ENCODE results near the gene WDR77. TPM values are rescaled to one million over a fixed set of nuclear protein-coding genes. Genes with fewer than 3 reads are reported as not detected.

Gene WDR77
- total RNA-seq, 2 donors from 2014 or later: 27.5 to 65.2 TPM

DNA sequence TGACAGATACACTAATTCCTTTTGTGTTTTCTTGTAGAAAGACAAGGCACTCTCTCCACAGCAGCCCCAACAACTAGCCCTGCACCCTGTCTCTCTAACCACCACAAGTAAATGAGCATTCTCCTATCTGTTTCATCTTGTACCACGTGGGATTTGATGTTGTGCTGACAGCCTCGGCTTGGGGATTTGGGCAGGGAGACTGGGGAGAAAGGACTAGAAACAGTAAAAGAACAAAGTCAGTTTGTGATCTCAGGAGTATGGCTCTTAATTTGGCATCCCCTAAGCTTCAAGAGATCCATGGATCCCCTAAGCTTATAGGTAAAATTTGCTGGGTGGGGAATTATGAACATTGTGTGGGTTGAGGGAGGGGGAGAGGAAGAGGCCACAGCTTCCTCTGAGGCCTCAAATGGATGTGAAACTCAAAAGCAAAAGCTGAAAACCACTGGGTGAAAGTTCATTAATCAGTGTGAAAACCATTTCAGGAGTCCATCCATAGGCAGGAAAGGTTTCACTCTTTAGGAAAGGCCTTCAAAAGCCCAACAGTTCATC is 27.8 kb upstream of the WDR77 start:
- Mint-ChIP-seq H3K36me3 (ENCODE audit: low read depth) (peaks cover 22% of the 10 kb centered on the region), H3K4me3 (no peak overlapping the region), H3K4me1 (peaks cover 37% of the 10 kb centered on the region), H3K27me3 (no peaks in the 10 kb centered on the region), H3K27ac (peak overlapping the region; percentile 8), H3K9me3 (peaks cover 5% of the 10 kb centered on the region)
- ATAC-seq (replicated peaks): peak; percentile 64

DNA sequence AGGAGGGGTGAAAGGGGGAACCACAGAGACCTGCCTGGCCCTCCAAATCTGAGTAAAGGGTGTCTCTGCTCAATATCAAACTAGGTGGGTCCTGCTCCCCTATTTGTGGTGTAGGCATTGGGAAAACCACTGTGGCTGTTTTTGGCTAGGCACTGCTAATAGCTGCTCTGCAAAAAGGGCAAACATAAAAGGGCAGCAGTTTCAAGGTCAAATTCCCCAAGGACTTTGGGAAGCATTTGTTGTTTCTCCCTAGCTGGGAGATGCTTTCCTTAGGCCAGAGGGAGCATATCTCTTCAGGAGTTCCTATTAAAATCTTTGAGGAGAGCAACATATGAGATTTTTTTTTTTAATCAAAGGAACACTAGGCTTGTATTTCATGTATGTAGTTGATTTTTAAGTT is 27.2 kb upstream of the WDR77 start:
- Mint-ChIP-seq H3K27me3 (no peaks in the 10 kb centered on the region), H3K27ac (peak overlapping the region; percentile 16), H3K4me1 (peaks cover 37% of the 10 kb centered on the region), H3K9me3 (peaks cover 5% of the 10 kb centered on the region), H3K4me3 (no peak overlapping the region), H3K36me3 (ENCODE audit: low read depth) (peaks cover 22% of the 10 kb centered on the region)
- no peak for ATAC-seq (replicated peaks)

DNA sequence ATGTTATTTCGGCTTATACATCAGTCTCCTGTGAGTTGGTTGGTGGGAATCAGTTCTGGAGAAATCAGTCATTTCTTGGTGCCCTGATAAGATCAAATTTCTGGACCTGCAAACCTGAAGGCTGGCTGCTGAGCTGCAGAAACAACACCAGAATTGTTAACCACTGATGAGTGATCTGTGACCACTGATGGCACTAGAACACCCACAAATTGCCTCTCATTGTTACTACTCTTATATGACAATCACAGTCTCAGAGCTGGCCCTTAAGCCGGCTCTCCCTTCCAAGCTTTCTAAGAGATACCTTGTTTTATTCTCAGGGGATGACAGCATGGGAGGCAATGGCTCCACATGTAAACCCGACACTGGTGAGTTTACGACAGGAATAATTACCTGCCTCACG is 26.6 kb upstream of the WDR77 start:
- peak overlapping the region; percentile 16 for H3K27ac Mint-ChIP-seq
- H3K36me3 Mint-ChIP-seq (ENCODE audit: low read depth): peaks cover 22% of the 10 kb centered on the region
- no peaks in the 10 kb centered on the region for H3K27me3 Mint-ChIP-seq
- ATAC-seq (replicated peaks): peak; percentile 81
- H3K9me3 Mint-ChIP-seq: peaks cover 5% of the 10 kb centered on the region
- no peak overlapping the region for H3K4me3 Mint-ChIP-seq
- H3K4me1 Mint-ChIP-seq: peaks cover 37% of the 10 kb centered on the region

DNA sequence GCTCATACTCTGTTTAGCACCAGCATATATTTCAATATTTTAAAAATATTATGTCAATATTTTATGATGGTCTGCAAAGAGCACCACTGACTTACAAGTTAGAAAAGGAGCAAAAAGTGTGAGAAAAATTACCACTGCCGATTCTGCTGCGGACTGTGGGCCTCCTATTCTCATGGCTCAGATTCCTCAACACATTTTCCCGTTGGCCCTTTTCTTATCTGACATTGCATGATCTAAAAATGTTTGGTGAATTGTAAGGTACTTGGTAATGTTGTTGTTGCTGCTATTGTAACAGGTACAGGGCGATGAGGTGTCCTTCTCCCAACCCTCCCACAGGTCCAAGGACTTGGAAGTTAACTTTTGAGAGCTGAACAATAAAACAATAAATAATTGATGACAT is 25.5 kb upstream of the WDR77 start:
- ATAC-seq (replicated peaks): no peak
- peaks cover 22% of the 10 kb centered on the region for H3K36me3 Mint-ChIP-seq (ENCODE audit: low read depth)
- no peak overlapping the region for H3K27ac Mint-ChIP-seq
- H3K9me3 Mint-ChIP-seq: peaks cover 5% of the 10 kb centered on the region
- no peaks in the 10 kb centered on the region for H3K27me3 Mint-ChIP-seq
- H3K4me1 Mint-ChIP-seq: peaks cover 37% of the 10 kb centered on the region
- H3K4me3 Mint-ChIP-seq: no peak overlapping the region

DNA sequence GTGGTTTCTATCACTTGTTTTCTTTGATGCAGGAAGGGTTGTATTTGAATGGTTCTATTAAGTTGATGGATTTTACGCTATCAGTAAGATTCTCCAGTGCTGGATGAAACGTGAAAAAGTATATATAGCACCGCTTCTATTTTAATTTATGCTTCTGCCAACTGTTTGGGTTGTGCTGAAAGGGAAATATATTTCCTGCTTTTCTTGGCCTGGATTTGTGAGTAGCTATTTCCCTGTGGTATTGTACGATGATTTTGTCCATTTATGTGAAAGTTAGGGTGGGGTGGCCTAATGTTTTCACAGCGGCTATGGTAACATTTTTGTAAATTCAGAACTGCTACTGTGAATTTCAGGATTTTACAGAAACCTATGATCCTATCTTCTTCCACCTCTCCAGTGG is 25.1 kb upstream of the WDR77 start:
- no peak overlapping the region for H3K4me3 Mint-ChIP-seq
- H3K4me1 Mint-ChIP-seq: peaks cover 37% of the 10 kb centered on the region

DNA sequence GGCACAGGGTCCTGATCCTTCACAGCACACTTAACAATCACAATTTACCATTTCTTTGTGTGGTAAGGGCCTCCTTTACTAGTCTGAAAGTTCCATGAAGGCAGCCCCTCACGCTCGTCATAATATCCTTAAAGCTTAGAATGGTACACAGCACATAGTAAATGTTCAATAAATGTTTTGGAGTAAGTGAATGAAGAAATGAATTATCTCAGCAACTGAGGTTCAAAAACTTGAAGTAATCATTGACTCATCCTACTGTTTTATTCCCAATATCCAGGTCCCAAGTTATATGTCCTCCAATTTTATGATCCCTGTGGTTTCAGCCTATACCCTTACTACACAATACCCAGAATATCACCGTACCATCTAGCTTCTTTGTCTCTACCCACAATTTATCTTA is 22.5 kb upstream of the WDR77 start:
- Mint-ChIP-seq H3K4me3 (no peak overlapping the region), H3K27ac (no peak overlapping the region), H3K36me3 (ENCODE audit: low read depth) (peaks cover 7% of the 10 kb centered on the region), H3K9me3 (no peaks in the 10 kb centered on the region), H3K4me1 (peaks cover 17% of the 10 kb centered on the region), H3K27me3 (no peaks in the 10 kb centered on the region)
- no peak for ATAC-seq (replicated peaks)

More for the DNA sequence above, 25.1 kb upstream of the WDR77 start:
- H3K27me3 Mint-ChIP-seq: no peaks in the 10 kb centered on the region
- peak overlapping the region; percentile 83 for H3K27ac Mint-ChIP-seq
- peaks cover 5% of the 10 kb centered on the region for H3K9me3 Mint-ChIP-seq
- no peak for ATAC-seq (replicated peaks)
- H3K36me3 Mint-ChIP-seq (ENCODE audit: low read depth): peaks cover 22% of the 10 kb centered on the region

DNA sequence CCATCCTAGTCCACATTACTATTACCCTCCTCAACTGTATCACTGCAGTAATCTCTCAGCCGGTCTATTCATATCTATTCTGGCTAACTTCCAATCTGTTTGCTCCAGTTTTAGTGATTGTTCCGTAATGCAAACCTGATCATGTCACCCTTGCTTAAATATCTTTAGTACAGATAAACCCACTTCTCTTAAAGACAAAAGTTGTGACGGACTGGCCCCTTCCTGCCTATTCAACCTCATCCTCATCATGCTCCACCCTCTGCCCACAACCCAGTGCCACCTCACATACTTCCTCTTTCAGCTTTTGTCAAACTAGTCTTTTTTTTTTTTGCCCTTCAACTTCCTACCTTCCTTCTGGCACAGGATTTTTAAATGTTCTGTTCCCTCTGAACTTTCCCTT is 22.0 kb upstream of the WDR77 start:
- Mint-ChIP-seq H3K36me3 (ENCODE audit: low read depth) (peaks cover 7% of the 10 kb centered on the region), H3K27ac (no peak overlapping the region), H3K4me3 (no peak overlapping the region), H3K27me3 (no peaks in the 10 kb centered on the region), H3K4me1 (peaks cover 15% of the 10 kb centered on the region), H3K9me3 (no peaks in the 10 kb centered on the region)
- peak; percentile 78 for ATAC-seq (replicated peaks)

DNA sequence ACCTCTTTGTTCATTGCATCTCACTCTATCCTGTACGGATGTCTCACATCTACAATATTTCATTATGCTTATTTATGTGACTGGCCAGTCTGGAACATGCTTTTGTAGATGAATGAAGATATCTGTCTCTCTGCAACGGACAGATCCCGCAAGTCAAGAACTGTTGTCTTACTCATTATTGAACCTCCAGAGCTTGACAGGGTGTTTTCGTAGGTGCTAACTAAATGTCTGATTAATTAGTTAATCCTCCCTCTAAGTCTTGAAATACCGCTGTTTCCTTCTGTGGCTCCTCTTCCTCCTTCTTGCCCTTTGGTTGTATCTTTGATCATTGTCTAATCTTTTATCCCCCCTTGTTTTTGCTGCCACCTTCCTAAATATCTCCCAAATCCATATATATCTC is 21.5 kb upstream of the WDR77 start:
- no peak overlapping the region for H3K27ac Mint-ChIP-seq

DNA sequence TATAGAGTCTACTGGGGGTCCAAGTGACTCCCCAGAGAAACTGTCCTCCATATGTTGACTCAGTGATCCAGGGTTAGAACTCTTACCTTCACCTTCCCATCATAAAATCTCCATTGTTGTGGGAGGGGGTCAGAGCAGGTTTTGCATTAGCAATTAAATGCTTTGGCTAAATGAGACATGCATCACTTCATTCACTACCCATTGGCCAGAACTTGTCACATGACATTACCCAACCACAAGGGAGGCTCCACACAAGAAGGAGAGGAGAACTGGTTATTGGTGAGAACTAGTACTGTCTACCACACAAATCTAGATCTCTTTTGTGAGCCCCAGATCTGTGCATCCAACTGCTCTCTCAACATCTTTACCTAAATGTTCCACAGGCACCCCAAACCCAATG is 20.5 kb upstream of the WDR77 start:
- Mint-ChIP-seq H3K4me3 (no peak overlapping the region), H3K36me3 (ENCODE audit: low read depth) (peaks cover 12% of the 10 kb centered on the region), H3K27ac (no peak overlapping the region), H3K9me3 (no peaks in the 10 kb centered on the region), H3K27me3 (no peaks in the 10 kb centered on the region), H3K4me1 (peaks cover 6% of the 10 kb centered on the region)
- no peak for ATAC-seq (replicated peaks)

More for the DNA sequence above, 21.5 kb upstream of the WDR77 start:
- no peak overlapping the region for H3K4me3 Mint-ChIP-seq
- H3K9me3 Mint-ChIP-seq: no peaks in the 10 kb centered on the region
- H3K36me3 Mint-ChIP-seq (ENCODE audit: low read depth): peaks cover 7% of the 10 kb centered on the region
- H3K27me3 Mint-ChIP-seq: no peaks in the 10 kb centered on the region
- H3K4me1 Mint-ChIP-seq: peaks cover 11% of the 10 kb centered on the region
- peak; percentile 7 for ATAC-seq (replicated peaks)

DNA sequence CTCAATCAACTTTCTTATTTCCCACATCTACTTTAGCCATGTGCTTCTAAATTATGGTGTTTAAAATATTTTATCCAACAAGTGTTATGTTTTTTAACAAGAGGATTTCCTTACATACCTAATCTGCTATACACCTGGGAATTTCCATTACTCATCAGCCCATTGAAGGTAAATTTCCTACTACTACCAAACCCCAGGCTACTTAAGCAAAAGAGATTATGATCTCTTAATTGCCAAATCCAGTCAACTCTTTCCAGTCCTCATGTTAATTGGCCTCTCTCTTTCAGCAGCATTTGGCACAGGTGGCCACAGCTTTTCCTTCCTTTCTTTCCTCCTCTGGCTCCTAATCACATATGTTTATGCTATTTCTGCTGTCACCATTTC is 19.7 kb upstream of the WDR77 start:
- peaks cover 18% of the 10 kb centered on the region for H3K36me3 Mint-ChIP-seq (ENCODE audit: low read depth)
- no peak overlapping the region for H3K27ac Mint-ChIP-seq
- no peak for ATAC-seq (replicated peaks)
- H3K27me3 Mint-ChIP-seq: no peaks in the 10 kb centered on the region
- H3K4me1 Mint-ChIP-seq: peaks cover 6% of the 10 kb centered on the region
- H3K9me3 Mint-ChIP-seq: no peaks in the 10 kb centered on the region
- no peak overlapping the region for H3K4me3 Mint-ChIP-seq

DNA sequence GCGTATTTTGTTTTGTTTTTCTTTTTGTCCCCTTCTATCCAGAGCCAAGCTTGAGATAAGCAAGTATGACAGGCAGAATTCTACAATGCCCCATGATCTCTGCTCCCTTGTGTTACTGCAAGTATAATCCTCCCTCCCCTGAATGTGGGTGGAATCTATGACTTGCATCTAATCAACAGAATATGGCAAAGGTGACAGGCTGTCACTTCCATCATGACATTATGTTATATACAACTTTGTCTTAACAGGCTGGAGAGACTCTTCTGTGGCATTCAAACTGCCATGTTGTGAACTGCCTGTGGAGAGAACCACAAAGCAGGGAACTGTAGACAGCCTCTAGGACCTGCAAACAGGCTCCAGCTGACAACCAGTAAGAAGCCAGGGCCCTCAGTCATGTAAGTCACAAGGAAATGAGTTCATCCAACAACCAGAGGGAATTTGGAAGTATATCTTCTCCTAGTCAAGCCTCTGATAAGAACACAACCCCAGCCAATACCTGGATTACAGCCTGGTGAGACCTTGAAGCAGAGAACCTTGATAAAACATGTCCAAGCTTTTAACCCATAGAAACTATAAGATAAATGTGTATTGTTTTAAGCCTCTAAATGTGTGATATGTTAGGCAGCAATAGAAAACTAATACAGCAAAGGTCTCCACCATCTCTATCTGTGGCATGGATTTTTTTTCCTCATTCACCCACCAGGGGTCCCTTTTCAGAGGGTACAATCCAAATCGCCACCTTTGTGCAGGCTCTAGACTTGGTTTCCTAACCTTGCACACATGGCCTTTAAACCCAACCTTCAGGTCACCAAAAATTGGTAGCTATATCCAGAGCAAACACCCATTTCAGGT is 19.0 kb upstream of the WDR77 start:
- H3K4me1 Mint-ChIP-seq: peaks cover 12% of the 10 kb centered on the region
- no peaks in the 10 kb centered on the region for H3K9me3 Mint-ChIP-seq
- ATAC-seq (replicated peaks): no peak
- H3K27ac Mint-ChIP-seq: no peak overlapping the region
- H3K4me3 Mint-ChIP-seq: no peak overlapping the region
- H3K36me3 Mint-ChIP-seq (ENCODE audit: low read depth): peaks cover 24% of the 10 kb centered on the region
- H3K27me3 Mint-ChIP-seq: no peaks in the 10 kb centered on the region

DNA sequence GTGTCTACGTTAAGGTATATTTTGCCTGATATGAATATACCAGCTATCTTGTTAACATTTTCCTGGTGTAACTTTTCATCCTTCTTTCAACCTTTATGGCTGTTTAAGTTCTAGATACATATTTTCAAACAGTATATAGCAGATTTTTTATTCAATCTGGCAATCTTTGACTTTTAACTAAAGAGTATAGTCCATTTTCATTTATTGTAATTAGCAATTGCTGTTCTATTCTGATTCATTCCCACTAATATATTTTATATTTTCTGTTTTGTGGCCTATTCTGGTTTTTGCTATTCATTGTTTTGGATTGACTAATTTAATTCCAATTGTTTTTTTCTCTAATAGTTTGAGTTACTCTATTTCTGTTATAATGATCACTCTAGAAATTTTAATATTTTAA is 17.4 kb upstream of the WDR77 start:
- H3K36me3 Mint-ChIP-seq (ENCODE audit: low read depth): peaks cover 34% of the 10 kb centered on the region
- H3K27me3 Mint-ChIP-seq: no peaks in the 10 kb centered on the region
- ATAC-seq (replicated peaks): no peak
- H3K27ac Mint-ChIP-seq: no peak overlapping the region
- H3K4me3 Mint-ChIP-seq: no peak overlapping the region
- H3K9me3 Mint-ChIP-seq: no peaks in the 10 kb centered on the region
- peaks cover 10% of the 10 kb centered on the region for H3K4me1 Mint-ChIP-seq

DNA sequence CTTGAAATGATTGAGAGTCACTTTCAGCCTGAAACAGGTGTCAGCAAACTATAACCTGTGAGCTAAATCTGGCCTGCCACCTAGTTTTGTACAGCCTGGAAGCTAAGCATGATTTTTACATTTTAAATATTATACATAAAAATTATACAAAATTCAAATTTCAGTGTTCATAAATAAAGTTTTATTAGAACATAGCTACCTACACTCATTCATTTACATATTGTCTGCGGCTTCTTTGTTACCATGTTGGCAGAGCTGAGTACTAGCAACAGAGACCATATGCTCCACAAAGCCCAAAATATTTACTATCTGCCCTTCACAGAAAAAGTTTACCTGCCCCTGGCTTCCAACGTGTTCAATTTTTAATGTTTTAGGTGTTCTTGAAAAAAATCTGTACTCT is 16.7 kb upstream of the WDR77 start:
- no peaks in the 10 kb centered on the region for H3K9me3 Mint-ChIP-seq
- H3K4me1 Mint-ChIP-seq: peaks cover 10% of the 10 kb centered on the region
- no peak overlapping the region for H3K4me3 Mint-ChIP-seq
- no peak overlapping the region for H3K27ac Mint-ChIP-seq
- H3K27me3 Mint-ChIP-seq: no peaks in the 10 kb centered on the region
- ATAC-seq (replicated peaks): no peak
- peaks cover 41% of the 10 kb centered on the region for H3K36me3 Mint-ChIP-seq (ENCODE audit: low read depth)

DNA sequence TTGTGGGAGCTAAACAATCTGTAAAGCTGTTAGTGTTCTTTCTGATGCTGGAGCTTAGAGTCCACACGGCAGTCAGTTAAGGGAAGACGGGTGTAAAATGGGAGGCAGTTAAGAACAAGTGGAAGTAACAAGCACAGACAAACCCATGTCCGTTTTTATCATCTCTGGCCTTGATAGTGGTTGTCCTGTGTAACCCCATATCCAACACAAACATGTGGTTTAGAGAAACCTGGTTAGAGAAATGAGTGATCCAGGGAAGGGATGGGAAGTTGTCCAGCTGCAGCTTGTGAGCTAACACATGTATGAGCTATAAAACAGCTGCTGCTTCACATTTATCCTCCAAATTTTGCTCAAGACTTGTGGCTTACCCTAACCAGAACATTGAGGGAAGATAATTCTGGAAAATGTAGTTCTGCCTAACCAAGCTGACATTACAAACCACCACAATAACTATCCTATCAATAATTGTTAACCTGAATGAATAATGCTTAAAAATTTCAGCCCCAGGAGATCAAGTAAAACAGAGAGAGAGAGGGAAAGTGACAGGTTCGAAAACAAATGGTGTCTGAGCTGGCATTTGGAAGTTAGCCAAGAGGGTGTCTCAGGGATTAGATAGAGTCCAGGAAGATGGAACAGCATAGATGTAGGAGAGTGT is 14.1 kb upstream of the WDR77 start:
- no peaks in the 10 kb centered on the region for H3K9me3 Mint-ChIP-seq
- no peaks in the 10 kb centered on the region for H3K27me3 Mint-ChIP-seq
- peaks cover 10% of the 10 kb centered on the region for H3K4me1 Mint-ChIP-seq
- no peak overlapping the region for H3K4me3 Mint-ChIP-seq
- H3K36me3 Mint-ChIP-seq (ENCODE audit: low read depth): peaks cover 65% of the 10 kb centered on the region
- ATAC-seq (replicated peaks): no peak
- peak overlapping the region; percentile 28 for H3K27ac Mint-ChIP-seq

All from activated T-helper 17 cell treated with anti-CD3 and anti-CD28 coated beads, Interleukin-2, amount 50 U/mL, for 72 hours (primary cell).